ENCODE measurements around the gene HSPB8.

HSPB8 gene

DNA sequence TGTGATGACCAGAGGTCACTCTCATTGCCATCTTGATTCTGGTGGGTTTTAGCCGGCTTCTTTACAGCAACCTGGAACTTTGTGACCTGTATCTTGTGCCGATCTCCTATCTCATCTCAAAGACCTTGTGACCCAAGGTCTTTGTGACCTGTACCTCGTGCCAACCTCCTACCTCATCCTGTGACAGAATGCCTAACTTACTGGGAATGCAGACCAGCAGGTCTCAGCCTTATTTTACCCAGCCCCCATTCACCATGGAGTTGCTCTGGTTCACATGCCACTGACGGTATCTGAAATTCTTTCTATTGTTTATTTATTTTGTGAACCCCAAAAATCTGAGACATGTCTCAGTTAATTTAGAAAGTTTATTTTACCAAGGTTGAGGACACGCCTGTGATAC, 7.4 kb upstream of the HSPB8 start:
- no peak for DNase-seq

DNA sequence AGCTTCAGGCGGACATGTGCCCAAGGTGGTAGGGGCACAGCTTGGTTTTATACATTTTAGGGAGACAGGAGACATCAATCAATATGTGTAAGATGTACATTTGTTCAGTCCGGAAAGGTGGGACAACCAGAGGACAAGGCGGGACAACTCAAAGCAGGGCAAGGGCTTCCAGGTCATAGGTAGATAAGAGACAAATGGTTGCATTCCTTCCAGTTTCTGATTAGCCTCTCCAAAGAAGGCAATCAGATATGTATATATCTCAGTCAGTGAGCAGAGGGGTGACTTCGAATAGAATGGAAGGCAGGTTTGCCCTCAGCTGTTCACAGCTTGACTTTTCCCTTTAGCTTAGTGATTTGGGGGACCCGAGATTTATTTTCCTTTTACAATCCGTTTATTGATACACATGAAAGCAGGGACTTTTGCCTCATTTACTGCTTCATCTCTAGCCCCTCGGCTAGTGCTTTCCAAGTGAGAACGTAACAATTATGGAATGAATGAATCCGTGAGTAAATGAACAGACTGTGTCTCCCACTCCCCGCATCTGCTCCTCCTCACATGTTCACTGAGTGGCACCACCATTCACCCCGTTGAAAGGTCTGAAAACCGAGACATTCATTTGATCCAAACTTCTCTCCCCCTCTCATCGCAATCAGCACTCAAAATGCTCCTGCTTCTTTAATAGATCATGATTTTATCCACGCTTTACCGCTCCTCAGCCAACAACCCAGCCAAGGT, 6.9 kb upstream of the HSPB8 start:
- DNase-seq: no peak

DNA sequence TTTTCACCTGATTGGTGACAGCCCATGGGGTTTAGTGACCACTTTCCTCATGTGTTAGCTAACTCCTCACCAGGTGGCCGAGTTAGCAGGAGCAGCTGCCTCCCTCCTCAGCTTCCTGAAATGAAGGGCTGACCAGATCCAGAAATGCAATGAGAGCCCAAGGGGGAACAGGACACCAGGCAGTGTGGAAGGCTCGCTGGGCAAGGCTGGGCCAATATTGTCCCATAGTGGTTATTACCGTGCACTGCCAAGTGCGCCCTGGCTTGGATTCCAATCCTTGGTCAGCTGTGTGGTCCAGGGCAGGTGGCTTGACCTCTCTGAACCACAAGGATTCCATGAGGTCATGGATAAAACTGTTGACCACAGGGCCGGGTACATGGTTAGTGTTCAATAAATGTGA, 3.6 kb upstream of the HSPB8 start:
- DNase-seq: no peak

DNA sequence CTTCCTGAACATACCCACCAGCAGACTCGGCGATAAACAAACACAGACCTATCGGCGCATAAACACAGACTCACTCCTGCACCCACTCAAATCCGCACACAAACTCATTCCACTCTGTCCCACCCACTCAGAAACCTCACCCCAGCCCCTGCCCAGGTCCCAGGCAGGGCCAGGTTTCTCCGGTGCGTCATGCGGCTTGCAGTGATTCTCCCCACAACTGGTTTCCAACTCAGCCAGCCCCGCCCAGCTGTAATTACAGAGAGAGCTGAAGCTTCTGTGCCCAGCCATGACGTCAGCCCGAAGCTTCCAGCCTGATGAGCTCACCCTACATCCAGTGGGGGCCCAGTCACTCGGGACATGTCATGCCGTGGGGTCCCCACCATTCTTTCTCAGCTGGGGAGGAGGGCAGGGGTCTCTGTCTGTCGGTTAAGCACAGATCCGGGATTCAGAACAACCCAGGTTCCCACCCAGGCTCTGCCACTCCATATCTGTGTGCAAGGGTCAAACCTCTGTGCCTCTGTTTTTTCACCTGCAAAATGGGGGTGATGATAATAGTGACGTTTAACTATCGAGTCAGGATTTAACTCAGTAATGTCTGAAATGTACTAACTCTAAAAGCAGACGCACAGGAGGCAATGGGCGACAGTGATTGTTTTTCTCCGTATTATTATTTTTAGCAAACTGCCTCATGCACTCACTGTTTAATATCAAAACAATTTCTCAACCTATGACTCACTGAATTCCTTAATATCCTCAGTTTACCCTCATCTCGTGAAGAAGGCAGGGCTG, 2.3 kb upstream of the HSPB8 start:
- DNase-seq: no peak

DNA sequence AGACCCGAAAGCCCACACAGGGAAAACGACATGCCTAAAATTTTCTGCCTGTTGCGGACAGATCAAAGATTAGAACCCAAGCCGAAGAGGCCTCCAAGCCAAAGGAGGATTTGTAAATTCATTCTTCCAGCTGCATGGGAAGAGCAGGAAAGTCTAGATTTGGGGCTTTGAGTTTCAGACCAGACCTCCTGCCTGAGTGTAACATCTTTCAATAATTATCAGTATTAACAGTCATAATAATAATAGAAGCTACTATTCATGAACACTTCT, 1.7 kb upstream of the HSPB8 start:
- DNase-seq: no peak

DNA sequence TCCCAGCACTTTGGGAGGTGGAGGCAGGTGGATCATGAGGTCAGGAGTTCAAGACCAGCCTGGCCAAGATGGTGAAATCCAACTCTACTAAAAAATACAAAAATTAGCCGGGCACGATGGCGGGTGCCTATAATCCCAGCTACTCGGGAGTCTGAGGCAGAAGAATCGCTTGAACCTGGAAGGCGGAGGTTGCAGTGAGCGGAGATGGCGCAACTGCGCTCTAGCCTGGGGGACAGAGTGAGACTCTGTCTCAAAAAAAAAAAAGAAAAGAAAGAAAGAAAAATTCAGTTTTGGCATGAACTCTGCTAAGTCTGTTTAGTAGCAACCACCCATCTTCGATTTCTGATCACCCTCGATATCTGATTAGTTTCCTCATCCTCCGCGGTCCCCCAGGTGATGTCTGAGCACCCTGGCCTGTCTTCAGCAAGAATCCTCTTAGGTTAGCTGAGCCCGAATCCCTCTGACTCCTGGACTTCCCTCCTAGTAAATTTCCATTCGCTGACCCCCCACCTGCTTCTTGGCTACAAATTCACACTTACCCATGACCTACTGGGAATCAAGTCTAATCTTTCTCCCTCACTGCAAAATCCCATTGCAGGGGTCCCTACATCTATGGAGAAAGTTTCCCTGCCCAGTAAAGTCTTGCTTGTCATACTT, 879 bp upstream of the HSPB8 start:
- DNase-seq: no peak

DNA sequence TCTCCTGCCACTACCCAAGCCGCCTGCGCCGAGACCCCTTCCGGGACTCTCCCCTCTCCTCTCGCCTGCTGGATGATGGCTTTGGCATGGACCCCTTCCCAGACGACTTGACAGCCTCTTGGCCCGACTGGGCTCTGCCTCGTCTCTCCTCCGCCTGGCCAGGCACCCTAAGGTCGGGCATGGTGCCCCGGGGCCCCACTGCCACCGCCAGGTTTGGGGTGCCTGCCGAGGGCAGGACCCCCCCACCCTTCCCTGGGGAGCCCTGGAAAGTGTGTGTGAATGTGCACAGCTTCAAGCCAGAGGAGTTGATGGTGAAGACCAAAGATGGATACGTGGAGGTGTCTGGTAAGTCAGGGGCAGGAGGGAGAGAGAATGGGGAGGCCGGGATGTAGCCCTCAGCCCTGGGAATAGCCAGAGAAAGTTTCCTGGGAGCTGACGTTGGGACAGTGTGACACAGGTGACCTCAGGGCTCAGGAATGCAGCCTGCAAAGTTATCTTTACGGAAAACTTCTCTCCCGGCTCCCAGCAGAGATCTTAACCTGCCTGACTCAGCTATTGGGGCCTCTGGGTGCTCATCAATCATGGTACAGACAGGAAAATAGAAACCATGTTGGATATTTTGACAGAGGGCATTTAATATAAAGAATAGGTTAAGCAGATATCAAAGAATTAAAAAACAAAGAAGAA, 747 bp downstream of the HSPB8 start:
- no peak for DNase-seq

DNA sequence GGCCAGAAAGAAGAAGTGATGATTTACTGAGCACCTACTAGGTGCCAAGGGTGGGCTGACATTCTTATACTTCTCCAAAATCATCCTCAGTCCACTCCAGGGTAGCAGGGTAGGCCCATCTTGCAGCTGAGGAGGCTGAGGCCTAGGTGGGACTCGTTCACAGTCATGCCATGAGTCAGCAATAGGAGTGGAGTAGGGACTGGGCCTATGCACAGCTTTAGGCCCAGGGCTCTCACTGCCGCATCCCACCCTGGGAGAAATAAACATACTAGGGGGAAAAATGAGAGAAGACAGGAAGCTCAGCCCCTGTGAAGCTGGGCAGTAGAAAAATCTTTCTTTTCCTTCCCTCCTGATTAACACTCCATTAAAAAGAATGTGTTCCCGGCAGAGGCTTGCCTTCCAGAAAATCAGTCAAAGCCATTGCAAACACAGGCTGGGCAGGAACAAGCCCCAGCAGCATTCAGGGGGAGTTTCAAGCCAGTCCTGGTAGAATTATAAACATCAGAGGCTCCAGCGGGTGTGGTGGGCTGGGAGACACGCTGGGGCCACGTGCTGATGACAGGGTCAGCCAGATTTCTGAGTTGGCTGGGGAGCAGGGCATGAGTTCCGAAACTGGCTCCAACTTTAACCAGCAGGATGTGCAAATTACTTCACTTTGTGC, 1.8 kb downstream of the HSPB8 start:
- DNase-seq: no peak

DNA sequence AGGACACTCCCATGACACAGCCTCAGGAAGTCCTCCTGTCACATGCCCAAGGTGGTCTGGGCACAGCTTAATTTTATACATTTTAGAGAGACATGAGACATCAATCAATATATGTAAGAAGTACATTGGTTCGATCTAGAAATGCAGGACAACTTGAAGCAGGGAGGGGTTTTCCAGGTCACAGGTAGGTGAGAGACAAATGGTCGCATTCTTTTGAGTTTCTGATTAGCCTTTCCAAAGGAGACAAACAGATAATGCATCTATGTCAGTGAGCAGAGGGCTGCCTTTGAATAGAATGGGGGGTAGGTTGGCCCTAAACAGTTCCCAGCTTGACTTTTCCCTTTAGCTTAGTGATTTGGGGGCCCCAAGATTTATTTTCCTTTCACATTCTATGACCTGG, 2.5 kb downstream of the HSPB8 start:
- no peak for DNase-seq

DNA sequence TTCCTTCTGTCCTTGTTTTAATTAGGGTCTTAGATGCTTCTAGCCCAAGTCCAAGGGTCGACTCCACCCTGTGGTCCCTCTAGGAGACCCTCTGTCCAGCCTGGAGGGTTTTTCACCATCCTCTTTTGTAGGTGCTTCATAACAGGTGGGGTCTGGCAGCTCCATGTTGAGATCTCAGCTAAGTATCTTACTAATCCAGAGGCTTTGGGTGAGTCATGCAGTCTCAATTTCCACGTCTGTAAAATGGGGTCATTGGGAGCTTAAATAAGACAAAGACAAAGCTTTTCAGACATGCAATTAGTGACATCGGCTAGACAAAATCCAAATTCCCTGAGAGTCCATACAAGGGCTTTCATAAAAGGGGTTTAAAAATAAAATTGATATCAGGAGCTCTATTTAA, 3.2 kb downstream of the HSPB8 start:
- DNase-seq: no peak

DNA sequence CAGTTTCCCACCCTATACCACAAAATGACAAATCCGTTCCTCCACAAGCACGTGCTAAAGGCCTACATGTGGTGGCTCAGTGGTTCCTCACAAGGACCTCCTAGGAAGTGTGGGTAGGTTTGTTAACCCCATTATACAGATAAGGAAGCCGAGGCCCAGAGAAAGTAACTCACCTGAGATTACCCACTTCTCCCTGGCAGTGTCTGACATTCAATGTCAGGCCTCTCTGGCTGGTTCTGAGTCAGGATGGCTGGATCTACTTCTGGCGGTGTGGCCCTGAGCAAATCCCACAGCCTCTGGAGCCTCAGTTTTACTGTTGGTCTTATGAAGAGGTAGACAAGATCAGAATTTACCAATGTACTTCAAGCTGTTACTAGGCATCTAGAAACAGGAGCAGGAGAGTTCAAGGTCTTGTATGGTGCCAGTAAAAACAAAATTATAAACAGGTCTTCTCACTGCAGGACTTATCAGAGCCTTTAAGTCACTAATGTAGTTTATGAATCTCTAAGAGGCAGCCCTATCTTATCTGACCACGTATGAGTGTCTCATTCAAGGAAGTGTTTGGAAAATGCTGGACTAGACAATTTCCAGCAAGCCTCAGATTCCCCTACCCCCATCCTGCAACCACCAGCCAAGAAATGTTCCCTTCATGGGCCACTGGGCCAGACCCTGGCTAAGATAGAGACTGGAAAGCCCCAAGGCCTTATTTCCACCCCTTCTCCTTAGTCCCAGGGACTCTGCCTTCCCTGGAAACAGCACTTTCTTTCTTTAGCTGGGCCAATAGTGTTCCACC, 4.2 kb downstream of the HSPB8 start:
- no peak for DNase-seq

DNA sequence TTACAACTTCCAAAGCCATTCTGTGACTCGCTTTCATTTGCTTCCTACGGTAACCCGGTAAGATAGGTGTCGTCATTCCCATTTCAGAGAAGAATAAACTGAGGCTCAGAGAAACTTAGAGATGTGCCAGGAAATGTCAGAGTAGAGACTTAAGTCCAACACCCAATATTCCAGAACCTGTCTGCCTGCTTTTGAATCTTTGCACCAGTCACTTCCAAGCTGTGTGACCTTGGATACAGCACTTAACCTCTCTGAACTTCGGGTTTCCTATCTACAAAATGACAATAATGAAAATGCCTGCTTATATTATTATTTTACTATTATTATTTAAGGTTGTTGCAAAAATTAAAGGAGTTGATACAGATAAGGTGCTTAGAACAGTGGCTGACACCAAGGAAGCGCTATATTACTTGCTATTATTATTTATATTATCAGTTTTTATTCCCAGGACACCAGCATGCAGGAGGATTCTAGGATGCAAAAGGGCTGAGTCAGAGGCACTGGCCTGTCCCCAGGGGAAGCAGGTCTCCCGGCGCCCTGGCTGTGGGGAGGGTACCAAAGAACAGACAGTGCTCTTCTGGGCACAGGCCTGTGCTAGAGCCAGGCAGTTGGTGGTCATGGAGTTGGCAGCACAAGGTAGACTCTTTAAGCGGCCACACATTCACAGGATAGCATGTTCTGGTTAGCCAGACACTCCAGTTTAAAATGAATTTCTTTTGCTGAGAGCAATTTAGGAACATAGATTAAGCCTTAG, 5.4 kb downstream of the HSPB8 start:
- DNase-seq: no peak

DNA sequence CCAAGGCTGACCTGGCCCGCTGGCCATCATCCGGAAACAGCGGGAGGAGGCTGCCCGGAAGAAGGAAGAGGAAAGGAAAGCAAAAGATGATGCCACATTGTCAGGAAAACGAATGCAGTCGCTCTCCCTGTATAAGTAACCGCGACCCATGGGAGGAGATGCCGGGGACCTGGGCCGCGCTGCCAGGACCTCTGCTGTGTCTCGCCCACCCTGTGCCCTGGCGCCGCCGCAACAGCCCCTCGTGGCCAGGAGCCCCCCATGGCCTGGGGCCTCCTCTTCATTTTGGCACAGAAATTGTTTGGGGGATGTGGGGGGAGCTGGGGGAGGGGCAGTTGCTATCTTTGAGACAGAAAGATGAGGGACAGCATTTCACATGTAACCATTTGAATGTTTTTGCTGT, 16.5 kb downstream of the HSPB8 start:
- DNase-seq: no peak

DNA sequence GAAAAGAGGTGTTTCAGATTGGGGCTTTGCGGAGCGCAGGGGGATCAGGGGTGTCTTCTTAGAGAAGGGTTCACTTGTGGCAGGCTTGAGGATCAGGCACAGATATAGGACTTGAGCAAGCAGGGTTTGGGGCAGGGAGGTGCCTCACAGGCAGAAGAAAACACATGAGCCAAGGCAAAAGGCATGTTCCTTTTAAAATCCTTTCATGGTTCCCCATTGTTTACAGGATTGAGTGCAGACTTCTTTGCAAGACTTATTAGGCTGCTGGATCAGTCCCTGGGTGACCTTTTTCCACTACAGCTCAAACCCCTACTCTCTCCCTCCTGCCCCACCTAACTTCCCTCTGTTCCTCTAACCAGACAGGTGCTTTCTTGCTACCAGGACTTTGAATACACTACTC, 19.7 kb downstream of the HSPB8 start:
- DNase-seq: no peak

DNA sequence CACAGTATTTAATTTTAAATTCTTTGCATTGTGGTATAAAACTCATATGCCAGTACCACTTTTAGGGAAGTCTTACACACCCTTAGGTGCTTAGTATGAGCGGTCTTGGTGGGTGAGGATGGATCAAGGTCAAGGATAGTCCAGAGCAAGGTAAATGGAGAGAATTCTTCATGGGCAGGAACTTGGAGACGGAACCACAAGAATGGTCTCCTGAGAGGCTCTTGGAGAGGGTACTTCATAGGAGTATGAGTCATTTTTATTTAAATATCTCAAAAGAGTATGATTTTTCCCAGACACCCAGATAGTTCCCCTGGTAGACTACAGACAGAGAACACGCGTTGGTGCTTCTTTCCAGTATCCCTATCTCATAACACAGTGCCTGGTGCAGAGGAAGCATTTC, 21.9 kb downstream of the HSPB8 start:
- no peak for DNase-seq

DNA sequence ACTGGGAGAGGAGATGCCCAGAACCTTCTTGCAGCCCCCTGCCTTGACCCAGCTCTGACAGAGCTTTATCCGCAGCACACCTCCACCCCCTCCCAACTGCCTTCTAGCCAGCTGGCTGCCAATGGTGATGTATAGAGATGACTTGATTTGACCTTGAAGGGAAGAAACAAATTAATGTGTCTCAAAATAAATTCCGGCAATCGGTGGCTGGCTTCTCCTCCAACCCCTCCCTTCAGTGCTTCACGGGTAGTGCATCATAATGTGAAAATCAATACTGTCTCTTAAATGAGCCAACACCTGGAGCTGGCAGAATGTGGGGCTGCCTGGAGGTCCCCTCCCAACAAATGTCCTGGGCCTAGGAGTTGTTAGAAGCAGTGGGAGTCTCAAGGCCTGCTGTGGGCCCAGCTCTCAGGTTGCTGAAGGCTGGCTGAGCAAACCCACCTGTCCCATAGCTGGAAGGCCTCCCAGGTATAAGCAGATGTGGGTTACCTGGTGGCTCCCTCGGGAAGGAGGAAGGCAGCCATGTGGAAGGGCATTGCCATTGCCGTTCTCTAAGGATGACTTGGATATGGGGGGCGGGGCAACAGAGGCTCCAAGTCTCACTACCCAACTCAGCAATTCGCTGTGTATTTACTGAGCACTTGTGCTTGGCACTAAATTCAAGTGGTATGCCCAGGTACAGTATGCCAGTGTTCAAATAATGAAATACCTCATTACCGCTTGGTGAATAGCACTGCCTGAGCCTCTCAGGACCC, 23.2 kb downstream of the HSPB8 start:
- DNase-seq: no peak

DNA sequence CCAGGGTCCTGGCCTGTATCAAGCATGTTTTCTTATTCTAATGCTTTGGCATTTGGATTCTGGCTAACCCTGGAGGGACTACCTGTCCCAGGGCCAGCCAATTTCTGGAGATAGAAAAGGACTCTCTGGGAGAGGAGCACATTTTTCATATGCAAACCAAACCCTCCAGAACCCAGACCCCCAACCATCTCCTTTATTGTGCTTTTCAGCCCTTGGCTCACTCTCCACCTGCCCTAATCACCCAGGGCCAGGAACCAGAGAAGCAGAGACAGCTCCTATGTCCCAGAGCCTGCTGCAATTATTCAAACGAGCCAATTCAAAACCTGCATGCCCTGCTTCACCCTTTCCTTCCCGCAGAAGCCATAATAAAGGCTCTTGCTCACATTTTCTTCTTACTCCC, 23.8 kb downstream of the HSPB8 start:
- no peak for DNase-seq

DNA sequence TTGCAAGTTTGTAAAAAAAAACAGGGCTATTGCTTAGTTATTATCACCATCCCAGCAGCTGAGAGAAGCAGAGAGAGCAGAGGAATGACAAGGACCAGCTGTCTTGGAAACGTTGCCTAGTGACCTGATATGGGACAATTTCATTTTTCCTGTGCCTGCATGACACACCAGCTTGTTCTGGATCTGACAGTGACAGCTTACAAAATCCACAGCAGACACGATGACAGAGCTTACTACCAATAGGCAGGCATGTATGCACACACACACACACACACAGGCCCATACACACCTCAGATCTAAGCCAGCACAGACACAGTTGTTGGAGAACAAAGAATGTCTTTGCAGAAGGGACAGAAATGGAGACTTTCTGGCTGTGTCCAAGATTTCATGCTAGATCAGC, 25.4 kb downstream of the HSPB8 start:
- no peak for DNase-seq

DNA sequence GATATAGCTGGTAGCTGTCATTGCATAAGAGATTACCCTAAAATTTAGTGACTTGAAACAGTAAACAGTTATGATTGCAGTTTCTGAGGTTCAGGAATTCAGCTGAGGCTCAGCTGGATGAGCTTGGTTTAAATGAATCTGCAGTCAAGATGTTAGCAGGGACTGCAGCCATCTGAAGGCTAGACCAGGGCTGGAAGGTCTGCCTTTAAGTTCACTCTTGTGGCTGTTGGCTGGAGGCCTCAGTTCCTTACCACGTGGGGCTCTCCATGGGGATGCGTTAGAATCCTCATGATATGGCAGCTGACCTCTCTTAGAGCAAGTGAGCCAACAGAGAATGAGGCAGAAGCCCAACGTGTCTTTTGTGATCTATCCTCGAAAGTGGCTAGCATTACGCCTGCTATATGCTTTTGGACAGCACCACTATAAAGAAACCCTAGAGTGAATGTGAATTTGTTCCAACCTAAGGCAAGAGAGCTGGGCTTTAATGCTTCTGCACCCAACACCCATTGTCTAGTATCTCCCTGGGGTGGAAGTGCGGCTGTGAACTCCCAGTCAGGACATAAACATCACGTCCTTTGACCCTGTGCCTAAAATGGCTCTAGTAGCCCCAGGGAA, 26.0 kb downstream of the HSPB8 start:
- no peak for DNase-seq

DNA sequence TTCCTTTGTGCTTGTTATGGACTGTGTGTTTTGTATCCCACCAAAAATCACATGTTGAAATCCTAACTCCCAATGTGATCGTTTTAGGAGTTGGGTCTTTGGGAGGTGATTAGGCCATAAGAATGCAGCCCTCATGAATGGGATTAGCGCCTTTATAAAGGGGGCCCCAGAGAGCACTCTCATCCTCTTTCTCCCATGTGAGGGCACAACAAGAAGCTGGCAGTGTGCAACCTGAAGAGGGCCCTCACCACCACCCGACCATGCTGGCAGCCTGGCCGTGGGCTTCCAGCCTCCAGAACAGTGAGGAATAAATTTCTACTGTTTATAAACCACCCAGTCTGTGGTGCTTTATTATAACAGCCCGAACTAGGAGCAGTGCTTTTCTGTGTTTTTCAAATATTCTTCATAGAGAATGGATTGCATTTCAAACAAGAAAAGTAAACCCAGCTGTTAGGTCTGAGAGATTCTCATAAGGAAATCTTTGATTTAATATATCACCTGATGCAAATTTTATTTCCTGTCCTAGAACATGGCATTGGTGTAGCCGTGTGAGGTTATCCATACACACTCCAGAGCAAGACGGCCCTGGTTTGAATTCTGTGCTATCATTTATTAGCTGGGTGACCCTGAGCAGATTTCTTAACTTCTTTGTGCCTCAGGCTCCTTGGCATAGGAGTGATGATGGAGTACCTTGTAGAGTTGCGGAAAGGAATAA, 27.8 kb downstream of the HSPB8 start:
- no peak for DNase-seq
